NB4 (cell line): ENCODE data around the gene KSR1.

ENCODE experiments used
- DNase-seq: peaks from one replicate; pipeline ENCODE4 v3.0.0; 2010; ENCODE audit warnings: low read depth
- H3K4me3 ChIP-seq: one replicate; pipeline ENCODE4 v1.5.1; 2011; ENCODE audit warnings: mild to moderate bottlenecking, low read depth, low read length, moderate library complexity
- MYC ChIP-seq: IDR thresholded peaks from 2 replicates; pipeline ENCODE4 v1.6.1; 2011; ENCODE audit warnings: low read depth, low read length
- POLR2A ChIP-seq: IDR thresholded peaks from 2 replicates; pipeline ENCODE4 v1.6.1; 2011; ENCODE audit warnings: mild to moderate bottlenecking; ENCODE audit not compliant: insufficient read length; ENCODE audit errors: extremely low read depth
- TF ChIP-seq, protein P1 (sequence below): IDR thresholded peaks from one replicate; pipeline ENCODE4 v1.5.1; 2012; ENCODE audit warnings: low read depth, low read length
- TF ChIP-seq, protein P2 (sequence below): IDR thresholded peaks from 2 replicates; pipeline ENCODE4 v1.6.1; 2011; ENCODE audit warnings: low read depth, low read length

Gene KSR1

DNA sequence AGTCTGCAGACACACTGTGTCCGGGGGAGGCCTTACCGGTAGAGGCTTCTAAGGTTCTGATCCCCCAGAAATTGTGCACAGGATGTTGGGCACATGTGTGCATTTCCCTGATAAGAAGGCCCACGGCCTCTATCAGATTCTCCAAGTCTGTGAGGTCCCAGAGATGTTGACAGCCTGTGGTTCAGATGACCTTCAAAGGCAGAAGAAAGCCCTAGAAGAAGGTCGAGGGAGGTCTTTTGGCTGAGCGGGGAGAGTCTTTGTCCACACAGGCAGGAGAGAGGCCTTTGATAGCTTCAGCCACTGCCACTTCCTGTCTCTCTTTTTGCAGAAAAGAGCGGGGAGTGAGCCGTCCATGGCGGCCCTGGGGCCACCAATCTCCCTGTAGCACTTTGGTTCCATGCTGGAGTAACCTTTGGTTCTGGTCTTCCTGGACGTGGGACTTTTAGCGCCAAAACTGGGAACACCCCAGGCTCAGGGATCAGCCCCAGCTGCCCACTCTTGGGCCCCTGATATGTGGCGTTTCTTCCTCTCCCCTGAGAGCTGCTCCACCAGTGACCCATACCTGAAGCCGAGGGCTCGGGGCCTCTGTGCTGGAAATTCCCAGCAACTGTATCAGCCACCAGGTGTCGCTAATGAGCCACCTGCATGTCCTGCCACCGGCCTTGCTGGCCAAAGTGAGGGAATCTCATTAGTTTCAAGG lies 146.6 kb downstream of the KSR1 start:
- TF ChIP-seq, protein P1, sequence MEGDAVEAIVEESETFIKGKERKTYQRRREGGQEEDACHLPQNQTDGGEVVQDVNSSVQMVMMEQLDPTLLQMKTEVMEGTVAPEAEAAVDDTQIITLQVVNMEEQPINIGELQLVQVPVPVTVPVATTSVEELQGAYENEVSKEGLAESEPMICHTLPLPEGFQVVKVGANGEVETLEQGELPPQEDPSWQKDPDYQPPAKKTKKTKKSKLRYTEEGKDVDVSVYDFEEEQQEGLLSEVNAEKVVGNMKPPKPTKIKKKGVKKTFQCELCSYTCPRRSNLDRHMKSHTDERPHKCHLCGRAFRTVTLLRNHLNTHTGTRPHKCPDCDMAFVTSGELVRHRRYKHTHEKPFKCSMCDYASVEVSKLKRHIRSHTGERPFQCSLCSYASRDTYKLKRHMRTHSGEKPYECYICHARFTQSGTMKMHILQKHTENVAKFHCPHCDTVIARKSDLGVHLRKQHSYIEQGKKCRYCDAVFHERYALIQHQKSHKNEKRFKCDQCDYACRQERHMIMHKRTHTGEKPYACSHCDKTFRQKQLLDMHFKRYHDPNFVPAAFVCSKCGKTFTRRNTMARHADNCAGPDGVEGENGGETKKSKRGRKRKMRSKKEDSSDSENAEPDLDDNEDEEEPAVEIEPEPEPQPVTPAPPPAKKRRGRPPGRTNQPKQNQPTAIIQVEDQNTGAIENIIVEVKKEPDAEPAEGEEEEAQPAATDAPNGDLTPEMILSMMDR = peak; percentile 97
- no peak; the same call in 1 of the 2 replicates for TF ChIP-seq MYC
- TF ChIP-seq, protein P2, sequence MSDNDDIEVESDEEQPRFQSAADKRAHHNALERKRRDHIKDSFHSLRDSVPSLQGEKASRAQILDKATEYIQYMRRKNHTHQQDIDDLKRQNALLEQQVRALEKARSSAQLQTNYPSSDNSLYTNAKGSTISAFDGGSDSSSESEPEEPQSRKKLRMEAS = 0 out of 2 replicates have a peak, but pooled peaks have one; percentile 35
- no peak overlapping the region for H3K4me3 ChIP-seq
- peak; percentile 82 for DNase-seq

DNA sequence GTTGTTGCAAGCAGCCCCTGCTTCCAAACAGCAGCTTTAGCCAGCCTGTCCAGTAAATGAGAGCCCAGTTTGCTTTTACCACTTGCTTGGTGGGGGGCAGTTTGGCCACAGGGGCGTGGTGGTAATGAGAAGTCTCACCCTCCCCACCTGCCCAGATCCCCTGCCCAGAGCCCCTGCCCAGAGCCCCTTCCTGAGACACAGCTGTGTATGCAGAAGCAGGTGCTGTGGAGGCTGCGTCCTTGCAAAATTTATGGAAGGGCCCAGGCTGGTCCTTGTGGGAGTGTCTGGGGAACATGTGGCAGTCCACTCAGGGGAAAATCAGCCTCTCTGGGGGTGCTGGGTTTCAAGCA lies 147.1 kb downstream of the KSR1 start:
- DNase-seq = no peak

DNA sequence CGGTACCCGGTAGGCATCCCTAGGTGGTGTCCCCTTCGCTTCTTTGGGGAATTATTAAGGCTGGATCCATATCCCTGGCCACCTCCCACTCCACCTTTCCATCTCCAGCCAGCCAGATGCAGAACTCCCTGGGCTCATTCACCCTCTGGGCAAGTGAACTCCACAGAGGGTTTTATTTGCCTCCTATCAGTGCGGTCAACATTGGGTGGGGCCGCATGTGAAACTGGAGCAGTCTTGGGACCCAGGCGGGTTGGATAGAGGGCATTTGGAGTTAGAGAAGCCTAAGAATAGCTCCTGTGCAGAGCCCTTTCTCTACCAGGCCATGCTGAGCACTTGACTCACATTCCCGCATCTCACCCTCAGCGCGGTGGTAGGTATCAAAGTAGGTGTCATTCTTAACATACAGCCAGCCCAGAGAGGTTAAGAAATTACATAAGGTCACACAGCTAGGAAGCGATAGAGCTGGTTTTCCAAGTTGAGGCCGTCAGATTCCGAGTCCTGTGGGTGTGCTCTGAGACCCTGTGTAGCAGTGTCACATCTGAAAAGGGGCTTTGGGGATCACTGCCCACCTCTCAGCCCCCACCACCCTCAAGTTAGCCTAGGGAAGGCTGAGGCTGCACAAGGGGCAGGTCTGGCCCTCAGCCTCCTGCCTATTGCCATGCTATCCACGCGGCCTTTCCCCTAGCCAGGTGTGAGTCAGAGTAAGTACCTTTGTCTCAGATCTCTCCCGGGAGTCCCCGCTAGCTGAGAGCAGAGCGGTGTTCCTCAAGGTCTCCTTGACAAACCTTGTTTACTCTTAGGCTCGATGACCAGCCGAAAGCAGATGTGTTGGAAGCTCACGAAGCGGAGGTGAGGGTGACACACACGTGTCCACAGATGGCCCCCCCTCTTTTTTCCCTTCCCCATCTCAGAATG lies 147.9 kb downstream of the KSR1 start:
- no peak for DNase-seq
- H3K4me3 ChIP-seq = no peak overlapping the region
- no peak for TF ChIP-seq POLR2A
- TF ChIP-seq, protein P1 = no peak
- TF ChIP-seq, protein P2 = no peak
- no peak for TF ChIP-seq MYC

More for the DNA sequence above, 147.1 kb downstream of the KSR1 start:
- H3K4me3 ChIP-seq = no peak overlapping the region
- TF ChIP-seq, protein P1 = no peak
- TF ChIP-seq, protein P2 = no peak
- no peak for TF ChIP-seq MYC
- no peak for TF ChIP-seq POLR2A

DNA sequence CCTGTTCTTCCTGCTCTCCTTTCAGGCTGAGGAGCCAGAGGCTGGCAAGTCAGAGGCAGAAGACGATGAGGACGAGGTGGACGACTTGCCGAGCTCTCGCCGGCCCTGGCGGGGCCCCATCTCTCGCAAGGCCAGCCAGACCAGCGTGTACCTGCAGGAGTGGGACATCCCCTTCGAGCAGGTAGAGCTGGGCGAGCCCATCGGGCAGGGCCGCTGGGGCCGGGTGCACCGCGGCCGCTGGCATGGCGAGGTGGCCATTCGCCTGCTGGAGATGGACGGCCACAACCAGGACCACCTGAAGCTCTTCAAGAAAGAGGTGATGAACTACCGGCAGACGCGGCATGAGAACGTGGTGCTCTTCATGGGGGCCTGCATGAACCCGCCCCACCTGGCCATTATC lies 149.2 kb downstream of the KSR1 start:
- no peak for DNase-seq
- TF ChIP-seq, protein P2 = no peak
- TF ChIP-seq MYC (no peak), POLR2A (no peak)
- TF ChIP-seq, protein P1 = no peak
- H3K4me3 ChIP-seq = no peak overlapping the region

DNA sequence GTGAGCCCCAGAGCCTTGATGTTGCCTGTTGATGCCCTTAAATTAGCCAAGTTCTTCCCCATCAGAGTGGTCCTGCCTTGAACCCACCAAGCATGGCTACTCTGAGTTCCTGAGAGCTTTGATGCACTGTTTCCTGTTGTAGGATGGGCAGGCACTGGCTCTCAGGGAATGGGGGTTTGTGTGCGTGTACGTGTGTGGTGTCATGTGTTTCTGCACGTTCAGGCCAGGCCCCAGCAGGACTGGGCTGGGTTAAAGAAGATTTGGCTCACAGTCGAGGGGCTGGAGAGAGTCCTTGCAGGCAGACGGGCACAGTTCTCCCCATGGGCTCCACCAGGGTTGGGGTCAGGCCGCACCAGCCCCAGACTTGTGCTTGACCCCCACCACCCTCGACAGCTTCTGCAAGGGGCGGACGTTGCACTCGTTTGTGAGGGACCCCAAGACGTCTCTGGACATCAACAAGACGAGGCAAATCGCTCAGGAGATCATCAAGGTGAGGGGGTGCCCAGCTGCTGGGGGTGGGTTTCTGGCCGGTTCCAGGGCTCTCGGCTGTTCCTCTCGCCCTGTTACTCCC lies 151.4 kb downstream of the KSR1 start:
- no peak for DNase-seq
- H3K4me3 ChIP-seq = no peak overlapping the region
- TF ChIP-seq MYC (no peak), POLR2A (no peak)
- TF ChIP-seq, protein P1 = no peak
- TF ChIP-seq, protein P2 = no peak
